NCI-H2227 treated with DMSO at 0.1 percent for 48 hours (cell line): ENCODE measurements around the gene ZNF296.
A peak's percentile ranks its signal among the peaks of the same experiment; 100 is the strongest.

Experiments
- DNase-seq: peaks from one replicate; lab custom pipeline; 2025; lab: John Stamatoyannopoulos, UW

ZNF296 gene

GRCh38 chr19:45082170-45082569 is 5.9 kb upstream of the ZNF296 start:
- no peak for DNase-seq

DNA sequence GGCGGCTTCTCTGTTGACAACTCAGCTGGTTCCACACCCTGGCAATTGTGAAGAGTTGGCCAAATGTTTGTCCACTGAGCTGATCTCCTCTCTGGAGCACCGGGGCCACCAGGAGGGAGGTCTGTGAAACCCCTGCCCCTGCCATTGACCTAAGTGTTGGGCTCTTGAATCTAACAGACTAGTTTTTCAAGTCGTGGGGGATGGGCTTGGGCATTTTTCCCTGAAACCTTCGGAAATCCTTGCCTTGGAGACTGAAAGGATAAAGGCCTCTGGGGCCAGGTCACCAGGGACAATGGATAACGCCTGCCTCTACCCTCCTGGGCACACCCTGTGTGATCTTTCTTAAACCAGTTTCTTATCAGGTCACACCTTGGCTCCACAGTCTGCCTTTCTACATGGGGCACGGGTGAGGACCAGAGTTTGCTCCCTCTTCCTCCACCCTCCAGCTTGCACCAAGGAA is 3.7 kb upstream of the ZNF296 start:
- DNase-seq, result no peak

GRCh38 chr19:45079063-45079910 is 3.0 kb upstream of the ZNF296 start, which contains the start of gene GEMIN7:
GEMIN7 (plus strand) TSS chr19:45079260; CDS start chr19:45090115, 10,855 bp downstream.
- peak; percentile 31 for DNase-seq

DNA sequence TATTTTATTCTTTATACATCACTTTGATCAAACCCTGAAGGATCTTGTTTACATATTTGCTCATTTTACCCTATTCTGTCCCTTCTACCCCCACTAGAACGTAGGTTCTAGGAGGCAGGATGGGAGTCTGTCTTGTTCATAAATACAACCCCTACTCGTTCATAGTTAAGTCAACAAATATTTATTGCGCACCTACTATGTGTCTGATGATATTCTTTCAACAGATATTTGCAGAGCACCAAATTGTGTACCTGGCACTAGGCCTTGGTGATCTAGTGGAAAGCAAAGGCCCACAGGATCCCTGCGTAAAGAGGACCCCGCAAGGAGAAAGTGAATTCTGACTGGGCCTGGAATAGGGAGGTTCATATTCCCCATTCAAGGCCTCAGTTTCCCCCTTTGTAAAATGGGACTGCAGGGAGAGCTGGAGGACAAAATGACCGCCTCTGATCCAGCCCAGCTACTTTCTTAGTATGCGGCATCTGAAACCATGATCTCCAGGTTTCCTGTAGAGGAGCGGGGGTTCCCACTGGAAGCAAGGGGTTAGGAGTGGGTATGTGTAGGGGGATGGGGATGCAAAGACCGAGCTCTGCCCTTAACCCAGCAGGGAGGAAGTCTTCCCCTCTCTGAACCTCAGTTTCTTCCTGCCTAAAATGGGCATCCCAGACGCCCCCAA is 2.2 kb upstream of the ZNF296 start:
- no peak for DNase-seq

- no peak for DNase-seq
Measured at GRCh38 chr19:45076851-45077730, 813 bp upstream of the ZNF296 start.

DNA sequence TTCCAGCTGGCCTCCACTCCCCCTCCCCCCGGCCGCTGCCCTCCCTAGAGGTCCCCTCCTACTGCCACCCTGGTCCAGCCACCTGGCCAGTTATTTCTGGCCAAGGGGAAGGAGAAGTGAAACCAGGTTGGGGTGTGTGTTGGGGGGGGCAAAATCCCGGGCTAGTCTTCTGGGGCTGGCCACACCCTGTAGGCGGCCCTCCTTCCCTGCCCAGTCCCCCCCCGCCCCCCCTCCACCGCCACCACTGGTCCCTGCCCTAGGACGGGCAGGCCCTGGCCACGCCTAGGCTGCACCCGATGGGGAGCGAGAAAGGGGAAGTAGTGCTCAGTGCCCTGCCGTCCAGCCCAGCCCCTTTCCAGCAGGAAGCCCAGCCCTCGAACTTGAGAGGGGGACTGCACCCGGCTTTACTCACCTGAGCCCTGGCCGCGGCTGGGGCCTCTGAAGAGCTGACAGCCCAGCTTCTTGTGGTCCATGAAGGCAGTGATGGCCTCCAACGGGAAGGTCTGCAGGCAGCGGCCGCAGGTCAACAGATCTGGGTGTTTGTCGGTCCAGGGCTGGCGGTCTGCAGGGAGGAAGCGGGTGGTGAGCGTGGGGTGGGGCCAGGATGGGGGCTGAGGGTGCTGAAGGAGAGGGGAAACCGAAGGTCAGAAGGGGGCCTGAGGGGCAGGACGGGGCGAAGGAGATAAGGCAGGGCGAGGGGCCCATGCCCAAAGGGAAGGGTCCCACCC is 813 bp downstream of the ZNF296 start:
- no peak for DNase-seq

DNA sequence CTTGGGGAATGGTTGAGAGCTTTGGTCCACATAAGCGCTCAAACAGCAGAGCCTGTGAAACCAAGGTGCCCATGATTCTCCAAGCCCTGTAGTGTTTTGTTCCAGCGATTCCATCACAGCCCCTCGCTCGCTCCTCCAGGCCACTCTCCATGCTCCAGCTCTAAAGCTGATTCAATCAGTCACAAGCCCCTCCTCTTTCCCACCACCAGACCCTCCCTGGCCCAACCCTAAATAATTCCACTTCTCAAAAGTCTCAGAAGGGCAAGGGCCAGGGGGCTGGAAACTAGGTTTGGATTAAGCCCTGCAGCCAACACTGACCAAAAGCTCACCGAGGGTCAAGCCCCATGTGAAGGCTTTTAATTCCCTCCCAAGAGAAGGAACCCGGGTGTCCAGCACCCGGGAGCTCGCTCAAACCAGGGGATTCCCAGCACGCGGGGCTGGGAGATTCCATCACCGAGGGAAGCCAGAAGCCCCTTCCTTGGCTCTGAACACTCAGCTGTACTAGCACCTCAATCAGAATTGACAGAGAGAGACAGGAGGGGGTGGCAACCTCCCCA is 1.5 kb downstream of the ZNF296 start:
- DNase-seq, result no peak

DNA sequence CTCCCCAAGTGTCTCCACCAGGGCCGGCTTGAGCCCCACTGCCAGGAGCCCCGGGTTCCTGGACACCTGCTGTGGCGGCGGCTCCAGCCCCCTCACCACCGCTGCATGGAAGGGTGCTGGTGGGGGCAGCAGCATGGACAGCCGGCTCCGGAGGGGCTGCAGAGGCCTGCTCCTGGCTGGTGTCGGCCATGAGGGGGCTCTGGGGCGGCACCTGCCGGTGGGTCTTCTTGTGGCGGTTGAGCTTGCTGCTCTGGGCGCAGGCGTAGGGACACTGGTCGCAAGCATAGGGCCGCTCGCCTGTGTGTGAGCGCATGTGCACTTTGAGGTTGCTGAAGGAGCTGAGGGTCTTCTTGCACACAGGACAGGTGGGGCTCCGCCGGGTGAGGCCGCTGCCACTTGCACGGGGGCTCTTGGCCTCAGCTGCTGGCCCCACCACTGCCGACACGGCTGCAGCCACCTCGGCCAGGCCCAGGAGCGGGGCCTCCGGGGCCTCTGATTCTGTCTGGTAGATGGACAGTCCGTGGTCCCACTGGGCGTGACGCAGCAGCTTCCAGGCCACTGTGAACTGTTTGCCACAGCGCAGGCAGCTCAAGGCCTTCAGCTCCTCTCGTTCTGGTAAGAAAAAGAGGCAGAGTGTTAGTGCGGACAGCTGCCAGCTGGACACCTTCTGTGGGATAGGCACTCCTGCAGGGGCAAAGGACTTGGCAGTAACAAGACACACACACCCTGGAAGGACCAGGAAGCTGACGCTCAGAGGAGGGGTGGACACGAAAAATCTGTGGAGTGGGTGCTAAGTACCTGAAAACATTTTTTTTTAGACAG is 4.1 kb downstream of the ZNF296 start:
- no peak for DNase-seq

DNA sequence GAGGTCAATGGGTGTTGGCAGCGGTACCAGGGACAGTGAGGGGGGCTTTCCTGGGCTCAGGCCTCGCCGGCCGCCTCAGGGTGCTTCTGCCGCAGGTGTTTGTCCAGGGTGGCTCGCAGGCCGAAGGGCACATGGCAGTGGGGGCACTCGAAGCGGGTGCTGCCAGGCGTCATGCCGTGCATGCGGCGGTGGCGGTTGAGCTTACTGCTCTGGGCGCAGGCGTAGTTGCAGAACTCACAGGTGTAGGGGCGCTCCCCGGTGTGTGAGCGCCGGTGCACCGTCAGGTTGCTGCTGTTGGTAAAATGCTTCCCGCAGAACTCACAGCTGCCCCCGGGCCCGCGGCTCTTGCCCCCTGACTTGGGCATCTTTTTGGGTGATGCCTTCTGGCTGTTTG is 4.7 kb downstream of the ZNF296 start:
- no peak for DNase-seq

GRCh38 chr19:45070861-45071544 is 5.3 kb downstream of the ZNF296 start:
- no peak for DNase-seq

DNA sequence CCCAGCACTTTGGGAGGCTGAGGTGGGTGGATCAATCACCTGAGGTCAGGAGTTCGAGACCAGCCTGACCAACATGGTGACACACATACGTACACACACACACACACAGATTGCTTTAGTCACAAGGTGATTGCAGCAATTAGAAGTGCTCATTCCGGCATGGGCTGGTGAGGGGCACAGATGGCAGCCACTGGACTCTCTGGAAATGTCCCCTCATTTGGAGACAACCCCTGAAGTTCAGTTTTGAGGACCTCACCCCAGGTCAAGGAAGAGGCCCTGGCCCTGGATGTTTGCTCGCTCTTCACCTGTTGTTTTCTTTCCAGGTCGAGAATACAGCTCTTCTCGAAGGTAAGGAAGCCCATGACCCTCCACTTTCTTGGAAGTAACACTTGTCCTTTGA is 6.1 kb downstream of the ZNF296 start:
- DNase-seq, result no peak

DNA sequence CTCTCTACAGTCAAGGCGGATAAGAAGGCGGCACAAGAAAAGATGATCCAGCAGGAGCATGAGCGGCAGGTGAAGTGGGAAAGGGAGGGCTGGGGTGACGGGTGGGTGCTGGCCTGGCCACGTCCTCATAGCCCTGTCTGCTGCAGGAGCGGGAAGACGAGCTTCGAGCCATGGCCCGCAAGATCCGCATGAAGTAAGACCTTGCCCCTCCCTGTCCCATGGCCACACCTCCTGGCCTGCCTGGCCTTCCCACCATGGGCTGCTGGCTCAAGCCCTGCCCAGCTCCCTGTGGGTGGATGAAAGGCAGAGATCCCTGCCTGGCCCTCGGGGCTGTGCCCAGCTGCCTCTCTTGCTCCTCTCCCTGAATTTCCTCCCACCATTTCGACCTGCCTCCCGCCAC is 7.2 kb downstream of the ZNF296 start:
- no peak for DNase-seq

GRCh38 chr19:45068041-45068440 is 8.2 kb downstream of the ZNF296 start:
- no peak for DNase-seq

DNA sequence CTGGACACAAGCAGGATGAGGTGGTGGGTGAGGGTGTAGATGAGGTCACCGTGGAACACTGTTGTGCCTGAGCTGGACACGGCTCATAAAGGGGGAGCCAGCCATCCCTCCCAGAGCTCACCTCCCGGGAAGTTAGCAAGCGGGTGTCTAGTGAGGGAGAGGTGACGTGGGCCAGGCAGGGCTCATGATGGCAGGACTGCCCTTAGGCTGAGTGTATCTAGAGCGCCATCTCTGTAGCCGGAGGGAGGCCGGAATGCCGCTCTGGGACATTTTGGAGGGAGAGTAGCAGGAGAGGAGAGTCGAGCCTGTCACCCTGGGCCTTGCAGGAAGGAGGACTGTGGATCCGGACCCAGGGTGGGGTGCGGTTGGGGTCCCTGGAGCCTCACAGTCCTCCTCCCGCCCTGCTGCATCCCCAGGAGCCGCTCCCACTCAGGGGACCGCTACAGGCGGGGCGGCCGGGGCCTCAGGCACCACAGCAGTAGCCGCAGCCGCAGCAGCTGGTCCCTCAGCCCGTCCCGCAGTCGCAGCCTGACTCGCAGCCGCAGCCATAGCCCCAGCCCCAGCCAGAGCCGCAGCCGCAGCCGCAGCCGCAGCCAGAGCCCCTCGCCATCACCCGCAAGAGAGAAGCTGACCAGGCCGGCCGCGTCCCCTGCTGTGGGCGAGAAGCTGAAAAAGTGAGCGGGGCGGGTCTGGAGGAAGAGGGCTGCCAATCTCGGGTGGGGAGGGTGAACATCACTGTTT is 9.2 kb downstream of the ZNF296 start:
- no peak for DNase-seq

- no peak for DNase-seq
Measured at GRCh38 chr19:45063851-45064801, 12.2 kb downstream of the ZNF296 start.

DNA sequence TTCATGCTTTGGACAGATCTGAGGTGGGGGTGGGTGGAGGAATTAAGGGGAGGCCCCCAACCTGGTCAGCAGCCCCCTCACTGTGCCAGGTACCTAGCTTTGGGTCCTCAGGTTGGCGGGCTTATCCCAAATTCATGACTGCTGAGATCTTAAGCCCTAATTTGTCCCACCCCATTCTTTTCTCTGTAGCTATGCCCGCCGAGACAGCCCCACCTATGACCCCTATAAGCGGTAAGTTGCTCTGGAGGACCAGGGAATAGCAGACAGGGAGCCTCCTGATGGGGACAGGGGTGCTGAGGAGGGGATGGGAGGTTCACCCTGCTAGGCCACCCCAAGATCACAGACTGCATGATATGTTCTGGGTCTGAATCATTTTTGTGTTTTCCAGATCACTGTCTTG is 14.3 kb downstream of the ZNF296 start:
- DNase-seq, result no peak

DNA sequence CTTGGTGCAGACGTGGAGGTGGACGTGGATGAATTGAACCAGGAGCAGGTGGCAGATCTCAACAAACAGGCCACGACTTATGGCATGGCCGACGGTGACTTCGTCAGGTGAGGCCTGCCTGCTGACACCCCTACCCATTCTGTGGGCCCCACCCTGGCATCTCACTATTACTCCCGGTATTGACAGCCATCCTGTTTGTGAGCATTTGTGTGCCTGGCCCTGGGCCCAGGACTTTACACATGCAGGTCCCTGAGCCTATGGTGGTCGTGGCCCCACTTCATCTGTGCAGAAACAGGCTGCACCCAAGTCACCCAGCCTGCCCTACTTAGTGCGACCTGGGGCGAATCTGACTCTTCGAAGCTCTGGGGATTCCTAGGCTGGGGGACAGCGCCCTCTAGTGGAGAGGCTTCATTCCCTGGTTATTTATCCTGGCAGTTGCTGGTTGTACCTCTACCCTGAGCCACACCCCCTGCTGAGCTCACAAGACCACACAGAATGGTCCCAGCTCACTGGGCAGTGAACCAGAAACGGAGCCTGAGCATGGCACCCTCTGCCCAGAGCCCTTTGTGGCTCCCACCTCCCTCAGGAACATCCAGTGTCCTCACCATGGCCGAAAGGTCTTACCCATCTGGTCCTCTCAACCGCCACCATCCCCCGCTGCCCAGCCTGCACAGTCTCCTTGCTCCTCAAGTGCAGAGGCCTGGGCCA is 16.9 kb downstream of the ZNF296 start:
- DNase-seq, result peak; percentile 13
